ENCODE results near the gene CACNB4.

DNA sequence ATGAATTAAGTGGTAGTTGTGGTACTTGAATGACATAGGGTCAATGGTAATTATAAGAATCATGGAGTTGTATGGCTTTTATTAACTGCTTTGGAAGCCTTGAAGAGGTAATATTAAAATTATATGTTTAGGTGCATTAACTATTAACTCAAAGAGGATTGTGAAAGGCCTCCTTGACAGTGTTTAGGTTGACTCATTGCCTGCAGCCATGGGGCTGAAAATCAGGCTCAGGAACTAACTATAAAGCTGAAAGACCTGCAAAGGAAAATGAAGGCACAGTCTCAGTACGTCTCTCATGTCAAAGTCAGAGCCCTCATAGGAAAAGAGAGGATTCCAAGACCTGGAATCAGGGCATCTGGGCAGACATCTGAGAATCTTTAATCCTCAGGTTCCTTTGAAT is 31.0 kb downstream of the CACNB4 start:
- TF ChIP-seq, protein P1, sequence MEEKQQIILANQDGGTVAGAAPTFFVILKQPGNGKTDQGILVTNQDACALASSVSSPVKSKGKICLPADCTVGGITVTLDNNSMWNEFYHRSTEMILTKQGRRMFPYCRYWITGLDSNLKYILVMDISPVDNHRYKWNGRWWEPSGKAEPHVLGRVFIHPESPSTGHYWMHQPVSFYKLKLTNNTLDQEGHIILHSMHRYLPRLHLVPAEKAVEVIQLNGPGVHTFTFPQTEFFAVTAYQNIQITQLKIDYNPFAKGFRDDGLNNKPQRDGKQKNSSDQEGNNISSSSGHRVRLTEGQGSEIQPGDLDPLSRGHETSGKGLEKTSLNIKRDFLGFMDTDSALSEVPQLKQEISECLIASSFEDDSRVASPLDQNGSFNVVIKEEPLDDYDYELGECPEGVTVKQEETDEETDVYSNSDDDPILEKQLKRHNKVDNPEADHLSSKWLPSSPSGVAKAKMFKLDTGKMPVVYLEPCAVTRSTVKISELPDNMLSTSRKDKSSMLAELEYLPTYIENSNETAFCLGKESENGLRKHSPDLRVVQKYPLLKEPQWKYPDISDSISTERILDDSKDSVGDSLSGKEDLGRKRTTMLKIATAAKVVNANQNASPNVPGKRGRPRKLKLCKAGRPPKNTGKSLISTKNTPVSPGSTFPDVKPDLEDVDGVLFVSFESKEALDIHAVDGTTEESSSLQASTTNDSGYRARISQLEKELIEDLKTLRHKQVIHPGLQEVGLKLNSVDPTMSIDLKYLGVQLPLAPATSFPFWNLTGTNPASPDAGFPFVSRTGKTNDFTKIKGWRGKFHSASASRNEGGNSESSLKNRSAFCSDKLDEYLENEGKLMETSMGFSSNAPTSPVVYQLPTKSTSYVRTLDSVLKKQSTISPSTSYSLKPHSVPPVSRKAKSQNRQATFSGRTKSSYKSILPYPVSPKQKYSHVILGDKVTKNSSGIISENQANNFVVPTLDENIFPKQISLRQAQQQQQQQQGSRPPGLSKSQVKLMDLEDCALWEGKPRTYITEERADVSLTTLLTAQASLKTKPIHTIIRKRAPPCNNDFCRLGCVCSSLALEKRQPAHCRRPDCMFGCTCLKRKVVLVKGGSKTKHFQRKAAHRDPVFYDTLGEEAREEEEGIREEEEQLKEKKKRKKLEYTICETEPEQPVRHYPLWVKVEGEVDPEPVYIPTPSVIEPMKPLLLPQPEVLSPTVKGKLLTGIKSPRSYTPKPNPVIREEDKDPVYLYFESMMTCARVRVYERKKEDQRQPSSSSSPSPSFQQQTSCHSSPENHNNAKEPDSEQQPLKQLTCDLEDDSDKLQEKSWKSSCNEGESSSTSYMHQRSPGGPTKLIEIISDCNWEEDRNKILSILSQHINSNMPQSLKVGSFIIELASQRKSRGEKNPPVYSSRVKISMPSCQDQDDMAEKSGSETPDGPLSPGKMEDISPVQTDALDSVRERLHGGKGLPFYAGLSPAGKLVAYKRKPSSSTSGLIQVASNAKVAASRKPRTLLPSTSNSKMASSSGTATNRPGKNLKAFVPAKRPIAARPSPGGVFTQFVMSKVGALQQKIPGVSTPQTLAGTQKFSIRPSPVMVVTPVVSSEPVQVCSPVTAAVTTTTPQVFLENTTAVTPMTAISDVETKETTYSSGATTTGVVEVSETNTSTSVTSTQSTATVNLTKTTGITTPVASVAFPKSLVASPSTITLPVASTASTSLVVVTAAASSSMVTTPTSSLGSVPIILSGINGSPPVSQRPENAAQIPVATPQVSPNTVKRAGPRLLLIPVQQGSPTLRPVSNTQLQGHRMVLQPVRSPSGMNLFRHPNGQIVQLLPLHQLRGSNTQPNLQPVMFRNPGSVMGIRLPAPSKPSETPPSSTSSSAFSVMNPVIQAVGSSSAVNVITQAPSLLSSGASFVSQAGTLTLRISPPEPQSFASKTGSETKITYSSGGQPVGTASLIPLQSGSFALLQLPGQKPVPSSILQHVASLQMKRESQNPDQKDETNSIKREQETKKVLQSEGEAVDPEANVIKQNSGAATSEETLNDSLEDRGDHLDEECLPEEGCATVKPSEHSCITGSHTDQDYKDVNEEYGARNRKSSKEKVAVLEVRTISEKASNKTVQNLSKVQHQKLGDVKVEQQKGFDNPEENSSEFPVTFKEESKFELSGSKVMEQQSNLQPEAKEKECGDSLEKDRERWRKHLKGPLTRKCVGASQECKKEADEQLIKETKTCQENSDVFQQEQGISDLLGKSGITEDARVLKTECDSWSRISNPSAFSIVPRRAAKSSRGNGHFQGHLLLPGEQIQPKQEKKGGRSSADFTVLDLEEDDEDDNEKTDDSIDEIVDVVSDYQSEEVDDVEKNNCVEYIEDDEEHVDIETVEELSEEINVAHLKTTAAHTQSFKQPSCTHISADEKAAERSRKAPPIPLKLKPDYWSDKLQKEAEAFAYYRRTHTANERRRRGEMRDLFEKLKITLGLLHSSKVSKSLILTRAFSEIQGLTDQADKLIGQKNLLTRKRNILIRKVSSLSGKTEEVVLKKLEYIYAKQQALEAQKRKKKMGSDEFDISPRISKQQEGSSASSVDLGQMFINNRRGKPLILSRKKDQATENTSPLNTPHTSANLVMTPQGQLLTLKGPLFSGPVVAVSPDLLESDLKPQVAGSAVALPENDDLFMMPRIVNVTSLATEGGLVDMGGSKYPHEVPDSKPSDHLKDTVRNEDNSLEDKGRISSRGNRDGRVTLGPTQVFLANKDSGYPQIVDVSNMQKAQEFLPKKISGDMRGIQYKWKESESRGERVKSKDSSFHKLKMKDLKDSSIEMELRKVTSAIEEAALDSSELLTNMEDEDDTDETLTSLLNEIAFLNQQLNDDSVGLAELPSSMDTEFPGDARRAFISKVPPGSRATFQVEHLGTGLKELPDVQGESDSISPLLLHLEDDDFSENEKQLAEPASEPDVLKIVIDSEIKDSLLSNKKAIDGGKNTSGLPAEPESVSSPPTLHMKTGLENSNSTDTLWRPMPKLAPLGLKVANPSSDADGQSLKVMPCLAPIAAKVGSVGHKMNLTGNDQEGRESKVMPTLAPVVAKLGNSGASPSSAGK (IDR thresholded peaks at IDR 0.05), result no peak
- TF ChIP-seq POLR2A (conservative IDR thresholded peaks at IDR 0.05), result no peak
- no peak for TF ChIP-seq SETDB1 (IDR thresholded peaks at IDR 0.05; ENCODE audit: low read length)

Measured in K562 (cell line).